ENCODE results near the gene ST6GALNAC3.
"Not testable (repeated sequence)": the region's sequence is repeated elsewhere in the genome, so short reads cannot be mapped to it uniquely, and the experiment has no call there.

ST6GALNAC3 gene

DNA sequence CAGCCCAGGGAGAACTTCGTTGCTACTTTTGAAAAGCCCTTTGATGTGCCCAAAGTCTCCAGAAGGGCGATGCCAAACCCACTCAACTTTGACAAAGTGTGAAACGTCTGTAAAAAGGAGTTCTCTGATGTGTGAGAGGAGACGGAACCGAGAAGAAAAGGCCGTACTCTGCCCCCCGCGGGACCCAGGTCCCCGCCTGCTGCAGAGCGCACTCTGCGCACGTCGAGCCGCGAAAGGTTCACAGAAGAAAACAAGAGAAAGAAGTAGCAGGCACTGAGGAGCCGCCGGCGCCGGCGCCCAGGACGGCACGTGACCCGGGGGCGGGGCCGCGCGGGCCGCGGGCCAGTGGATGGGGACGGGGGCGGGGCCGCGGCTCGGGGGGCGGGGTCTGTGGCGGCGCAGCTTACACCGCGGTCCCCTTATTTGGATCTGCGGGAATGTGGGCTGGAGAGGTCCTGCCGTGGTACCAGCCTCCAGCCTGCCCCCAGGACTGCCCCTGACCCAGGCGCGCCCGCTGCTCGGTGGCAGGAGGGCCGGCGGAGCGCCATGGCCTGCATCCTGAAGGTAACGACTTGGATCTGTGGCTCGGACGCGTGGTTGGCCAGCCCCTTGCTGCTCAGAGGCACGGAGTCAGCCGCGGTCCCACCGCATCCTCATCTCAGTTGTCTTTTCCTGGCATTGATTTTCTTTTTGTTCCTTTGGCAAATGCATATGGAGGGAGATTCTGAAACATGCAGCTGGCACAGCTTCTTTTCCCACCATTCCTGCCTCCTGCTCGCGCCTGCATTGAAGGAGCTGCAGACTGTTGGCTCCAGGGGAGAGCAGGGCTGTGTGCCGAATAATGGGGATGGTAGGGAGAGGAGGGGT is at the start of gene ST6GALNAC3:
Gene ST6GALNAC3, plus strand, starts transcription at position 426 of the 867 bp plus-strand sequence.
- in situ Hi-C loops (cut with HindIII; ENCODE audit: low pct_ligation_motif_present, low pct_unique_long_range_greater_than_20kb, low sequenced_read_pairs) = no loop called here
- DNase-seq = peak; percentile 74

DNA sequence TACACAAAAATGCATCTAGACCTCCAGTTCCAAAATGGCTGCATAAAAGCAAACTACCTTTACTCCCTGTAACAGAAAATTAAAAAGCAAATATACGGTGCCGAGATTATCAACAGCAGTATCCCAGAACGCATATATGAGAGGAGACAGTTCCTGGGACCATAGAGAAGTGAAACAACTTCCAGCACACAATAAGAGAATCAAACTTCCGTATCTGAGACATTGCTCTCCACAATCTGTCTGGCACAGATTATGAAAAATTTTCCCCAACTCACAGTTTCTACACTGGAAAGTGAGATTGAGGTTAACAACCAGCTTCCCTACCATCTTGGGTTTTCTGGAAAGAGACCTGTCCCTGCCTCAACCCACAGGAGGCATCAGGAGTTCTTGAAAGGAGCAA is 47.2 kb upstream of the ST6GALNAC3 start:
- in situ Hi-C loops (cut with HindIII; ENCODE audit: low pct_ligation_motif_present, low pct_unique_long_range_greater_than_20kb, low sequenced_read_pairs) = no loop called here
- no peak for DNase-seq

DNA sequence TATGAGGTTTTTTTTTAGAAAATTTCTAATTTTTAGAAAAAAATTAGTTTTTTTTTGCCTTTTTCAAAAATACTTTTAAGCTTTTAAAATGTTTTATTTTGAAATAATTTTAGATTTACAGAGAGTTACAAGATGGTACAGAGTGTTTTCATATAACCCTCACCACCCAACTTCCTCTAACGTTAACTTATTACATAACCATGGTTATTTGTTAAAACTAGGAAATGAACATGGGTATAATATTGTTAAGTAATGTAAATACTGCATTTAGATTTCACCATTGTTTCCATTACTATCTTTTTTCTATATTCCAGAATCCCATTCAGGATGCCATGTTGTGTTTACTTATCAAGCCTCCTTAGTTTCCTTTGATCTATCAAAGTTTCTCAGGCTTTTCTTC is 45.2 kb upstream of the ST6GALNAC3 start:
- in situ Hi-C loops (cut with HindIII; ENCODE audit: low pct_ligation_motif_present, low pct_unique_long_range_greater_than_20kb, low sequenced_read_pairs) = no loop called here
- no peak for DNase-seq

DNA sequence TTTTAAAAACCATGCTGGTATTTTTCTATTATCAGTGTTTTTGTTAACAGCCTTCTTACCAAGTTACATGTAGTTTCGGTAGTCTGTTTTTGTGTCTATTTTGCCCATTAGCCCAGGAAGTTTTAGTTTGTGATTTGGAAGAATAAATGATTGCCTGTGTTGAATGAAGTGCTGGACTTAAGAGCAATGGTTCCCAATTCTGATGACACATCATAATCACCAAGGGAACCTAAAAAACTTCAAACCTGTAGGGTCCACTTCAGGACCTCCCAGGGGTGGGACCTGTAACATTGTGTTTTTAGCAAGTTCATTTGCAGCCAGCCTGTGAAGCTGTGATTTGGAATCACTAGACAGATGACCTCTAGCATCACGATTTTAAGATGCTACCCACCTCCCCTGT is 43.0 kb upstream of the ST6GALNAC3 start:
- DNase-seq = no peak
- in situ Hi-C loops (cut with HindIII; ENCODE audit: low pct_ligation_motif_present, low pct_unique_long_range_greater_than_20kb, low sequenced_read_pairs) = no loop called here

DNA sequence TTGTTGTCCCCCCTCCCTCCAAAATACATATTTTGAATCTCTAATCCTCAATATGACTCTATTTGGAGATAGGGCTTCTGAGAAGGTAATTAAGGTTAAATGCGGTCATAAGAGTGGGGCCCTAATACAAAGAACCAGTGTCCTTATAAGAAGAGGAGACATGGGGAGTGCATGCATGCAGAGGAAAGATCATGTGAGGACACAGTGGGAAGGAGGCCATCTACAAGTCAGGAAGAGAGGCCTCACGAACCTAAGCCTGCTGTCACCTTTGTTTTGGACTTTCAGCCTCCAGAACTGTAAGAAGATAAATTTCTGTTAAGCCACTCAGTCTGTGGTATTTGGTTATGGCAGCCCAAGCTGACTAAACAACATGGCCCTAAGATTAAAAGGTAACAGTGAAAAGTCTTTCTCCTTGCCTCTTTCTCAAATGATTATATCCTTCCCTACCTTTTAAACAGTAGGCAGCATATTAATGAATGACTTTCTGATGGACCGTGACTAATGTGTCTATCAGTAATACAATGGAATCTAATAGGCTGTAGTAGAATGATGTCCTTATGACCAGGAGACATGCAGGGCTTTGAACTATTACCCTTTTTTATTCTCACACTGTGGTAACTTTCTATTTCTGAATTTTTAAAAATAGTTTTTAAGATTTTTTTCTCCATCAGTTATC is 40.6 kb upstream of the ST6GALNAC3 start:
- no peak for DNase-seq
- in situ Hi-C loops (cut with HindIII; ENCODE audit: low pct_ligation_motif_present, low pct_unique_long_range_greater_than_20kb, low sequenced_read_pairs) = no loop called here

DNA sequence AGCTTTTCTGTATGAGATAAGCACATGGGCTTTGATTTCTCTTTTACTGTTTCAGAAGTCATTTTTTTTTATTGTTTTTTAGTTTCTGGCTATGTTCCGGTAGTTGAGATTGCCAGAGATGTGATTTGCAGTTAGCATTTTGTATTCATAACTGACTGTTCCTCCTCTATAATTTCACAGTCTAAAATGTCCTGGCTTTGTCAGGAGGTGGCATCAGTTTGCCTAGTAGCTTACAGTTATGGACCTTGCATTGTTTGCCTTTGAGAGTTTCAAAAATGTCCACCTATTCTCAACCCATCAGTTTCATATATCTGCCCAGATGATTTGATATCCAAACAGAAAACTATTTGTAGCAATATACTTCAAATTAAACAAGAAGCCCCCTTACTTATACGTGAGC is 39.5 kb upstream of the ST6GALNAC3 start:
- DNase-seq = peak; percentile 18

DNA sequence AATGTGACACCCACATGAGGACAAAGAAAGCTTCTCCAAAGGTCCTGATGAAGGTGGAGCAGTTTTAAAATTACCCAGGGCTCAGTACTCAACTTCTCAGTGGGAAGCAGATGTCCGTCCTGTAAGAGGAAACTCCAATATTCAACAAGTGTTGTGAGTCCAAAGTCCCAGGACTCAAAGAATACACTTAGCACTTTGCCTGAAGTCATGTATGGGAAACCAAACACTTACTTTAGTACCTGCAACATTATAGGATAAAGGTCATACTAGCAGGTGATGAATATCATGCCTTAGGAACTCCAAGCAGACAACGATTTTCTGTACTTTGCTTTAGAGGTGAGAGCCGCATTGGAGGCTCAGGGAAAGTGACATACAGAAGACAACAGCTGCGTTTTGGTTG is 37.2 kb upstream of the ST6GALNAC3 start:
- DNase-seq = no peak
- in situ Hi-C loops (cut with HindIII; ENCODE audit: low pct_ligation_motif_present, low pct_unique_long_range_greater_than_20kb, low sequenced_read_pairs) = no loop called here

More for the DNA sequence above, 39.5 kb upstream of the ST6GALNAC3 start:
- in situ Hi-C loops (cut with HindIII; ENCODE audit: low pct_ligation_motif_present, low pct_unique_long_range_greater_than_20kb, low sequenced_read_pairs) = no loop called here

DNA sequence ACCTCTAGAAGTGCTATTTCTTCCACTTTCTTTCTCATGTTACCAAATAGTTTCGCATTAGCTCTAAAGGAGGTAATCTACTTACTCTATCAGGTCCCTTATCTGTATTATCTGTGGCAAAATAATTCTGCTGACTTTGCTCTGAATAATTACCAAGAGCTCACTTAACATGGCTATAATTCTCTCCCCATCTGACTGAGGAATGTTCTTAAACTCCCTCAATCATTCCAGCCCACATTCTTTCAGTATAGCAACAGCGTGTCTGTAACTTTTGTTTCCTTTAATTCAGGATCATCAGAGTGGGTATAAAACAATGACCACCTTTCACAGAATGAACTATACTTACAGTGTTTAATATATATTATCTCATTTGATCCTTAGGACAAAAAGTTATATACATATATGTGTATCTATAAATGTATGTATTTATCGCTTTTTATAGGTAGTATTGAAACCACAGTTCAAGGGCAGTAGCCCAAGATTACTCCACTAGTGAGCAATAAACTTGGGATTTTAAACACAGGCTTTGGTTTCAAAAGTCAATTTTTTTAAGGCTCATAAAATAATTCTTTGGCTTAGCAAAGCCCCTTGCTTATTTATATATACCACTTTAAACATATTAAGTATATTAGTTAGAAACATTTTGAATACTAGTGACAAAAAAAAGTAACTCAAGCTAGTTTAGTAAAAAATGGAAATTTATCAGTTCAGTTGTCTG is 36.1 kb upstream of the ST6GALNAC3 start:
- no peak for DNase-seq
- in situ Hi-C loops (cut with HindIII; ENCODE audit: low pct_ligation_motif_present, low pct_unique_long_range_greater_than_20kb, low sequenced_read_pairs) = no loop called here

DNA sequence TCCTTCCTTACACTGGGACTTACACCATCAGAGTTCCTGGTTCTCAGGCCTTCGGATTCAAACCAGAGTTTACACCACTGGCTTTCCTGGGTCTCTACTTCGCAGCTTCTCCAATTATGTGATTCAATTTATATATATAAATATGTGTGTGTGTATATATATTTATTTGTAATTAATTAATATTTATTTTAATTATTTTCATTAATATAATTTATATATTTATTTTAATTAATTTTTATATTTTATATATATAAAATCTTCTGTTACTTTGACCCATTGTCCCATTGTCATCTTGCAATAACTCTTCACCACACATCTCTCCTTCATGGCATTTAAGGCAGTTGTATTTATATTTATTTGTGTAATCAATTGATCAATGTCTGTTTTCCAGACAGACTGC is 28.4 kb upstream of the ST6GALNAC3 start:
- in situ Hi-C loops (cut with HindIII; ENCODE audit: low pct_ligation_motif_present, low pct_unique_long_range_greater_than_20kb, low sequenced_read_pairs) = no loop called here
- DNase-seq = no peak

DNA sequence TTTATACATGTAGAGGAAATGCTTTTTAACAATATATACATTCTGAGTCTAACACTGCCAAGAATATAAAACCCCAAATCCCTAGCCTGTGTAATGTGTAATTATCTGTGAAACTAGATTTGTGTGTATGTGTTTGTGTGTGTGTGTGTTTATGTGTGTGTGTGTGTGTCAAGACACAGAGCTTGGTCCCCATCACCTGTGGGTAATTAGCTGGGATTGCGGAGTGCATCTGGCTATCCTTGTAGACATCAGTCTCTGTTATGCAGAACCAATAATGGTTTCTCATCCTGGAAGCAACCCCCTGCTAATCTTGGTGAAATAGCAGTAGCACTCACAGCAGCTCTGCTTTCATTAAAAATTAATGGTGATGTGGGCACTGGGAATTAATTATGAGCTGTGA is 26.3 kb upstream of the ST6GALNAC3 start:
- no peak for DNase-seq
- in situ Hi-C loops (cut with HindIII; ENCODE audit: low pct_ligation_motif_present, low pct_unique_long_range_greater_than_20kb, low sequenced_read_pairs) = no loop called here

DNA sequence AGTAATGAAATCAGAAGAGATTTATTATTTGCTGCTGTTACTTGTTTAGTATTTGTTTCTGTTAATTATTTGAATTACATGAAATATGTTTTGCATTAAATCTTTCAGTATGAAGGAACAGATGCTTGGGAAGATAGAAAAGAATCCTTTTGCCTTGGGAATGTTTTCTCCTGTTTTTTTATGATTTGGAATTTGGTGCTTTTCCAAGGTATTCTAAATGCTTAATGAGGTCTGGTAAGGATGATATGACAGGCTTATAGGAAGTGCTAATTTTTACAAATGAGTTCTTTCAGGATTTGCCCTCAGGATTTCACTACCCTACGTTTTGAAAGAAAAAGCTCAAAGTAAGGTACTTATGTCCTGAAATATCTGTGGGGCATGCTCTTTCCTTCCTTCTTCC is 25.6 kb upstream of the ST6GALNAC3 start:
- in situ Hi-C loops (cut with HindIII; ENCODE audit: low pct_ligation_motif_present, low pct_unique_long_range_greater_than_20kb, low sequenced_read_pairs) = no loop called here
- no peak for DNase-seq

DNA sequence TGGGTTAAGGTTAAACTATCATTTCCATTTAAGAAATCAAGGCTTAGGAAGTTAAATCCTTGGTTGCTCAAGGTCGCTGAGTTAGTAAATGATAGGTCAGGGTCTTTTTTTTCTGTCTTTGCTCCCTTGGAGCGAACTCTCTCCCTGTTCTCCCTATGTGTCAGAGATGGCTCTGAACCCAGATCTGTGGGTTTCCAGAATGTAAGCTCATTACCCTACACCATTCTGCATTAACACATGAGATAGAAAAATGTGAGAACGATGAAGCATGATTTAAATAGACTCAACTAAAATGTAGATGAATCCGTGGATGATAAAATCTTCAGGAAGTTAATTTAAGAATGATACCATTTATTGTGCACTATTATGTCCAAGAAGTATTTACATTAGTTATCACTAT is 25.0 kb upstream of the ST6GALNAC3 start:
- in situ Hi-C loops (cut with HindIII; ENCODE audit: low pct_ligation_motif_present, low pct_unique_long_range_greater_than_20kb, low sequenced_read_pairs) = no loop called here
- DNase-seq = no peak

DNA sequence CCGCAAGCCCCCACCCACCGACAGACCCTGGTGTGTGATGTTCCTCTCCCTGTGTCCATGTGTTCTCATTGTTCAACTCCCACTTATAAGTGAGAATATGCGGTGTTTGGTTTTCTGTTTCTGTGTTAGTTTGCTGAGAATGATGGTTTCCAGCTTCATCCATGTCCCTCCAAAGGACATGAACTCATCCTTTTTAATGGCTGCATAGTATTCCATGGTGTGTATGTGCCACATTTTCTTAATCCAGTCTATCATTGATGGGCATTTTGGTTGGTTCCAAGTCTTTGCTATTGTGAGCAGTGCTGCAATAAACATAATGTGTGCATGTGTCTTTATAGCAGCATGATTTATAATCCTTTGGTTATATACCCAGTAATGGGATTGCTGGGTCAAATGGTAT is 24.5 kb upstream of the ST6GALNAC3 start:
- DNase-seq; in situ Hi-C loops (cut with HindIII; ENCODE audit: low pct_ligation_motif_present, low pct_unique_long_range_greater_than_20kb, low sequenced_read_pairs): not testable (repeated sequence)

DNA sequence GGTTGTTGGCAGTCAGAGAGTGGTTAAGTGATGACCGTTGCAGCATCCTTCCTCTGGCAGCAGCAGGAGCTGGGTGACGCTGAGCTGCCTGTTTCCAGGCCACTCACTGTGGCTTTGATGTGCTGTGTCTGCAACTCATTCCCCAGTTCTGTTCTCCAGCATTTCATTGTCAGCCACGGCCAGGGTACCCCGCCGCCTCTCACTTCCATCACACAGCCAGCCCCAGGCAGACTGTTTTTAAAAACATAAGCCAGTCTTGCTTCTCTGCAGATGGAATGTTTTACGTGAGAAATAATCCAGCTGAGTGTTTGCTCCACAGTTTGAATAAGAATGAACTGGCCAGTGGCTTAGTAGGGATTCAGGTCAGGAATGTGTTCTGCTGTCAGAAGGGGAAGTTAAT is 21.5 kb upstream of the ST6GALNAC3 start:
- in situ Hi-C loops (cut with HindIII; ENCODE audit: low pct_ligation_motif_present, low pct_unique_long_range_greater_than_20kb, low sequenced_read_pairs) = no loop called here
- DNase-seq = no peak

DNA sequence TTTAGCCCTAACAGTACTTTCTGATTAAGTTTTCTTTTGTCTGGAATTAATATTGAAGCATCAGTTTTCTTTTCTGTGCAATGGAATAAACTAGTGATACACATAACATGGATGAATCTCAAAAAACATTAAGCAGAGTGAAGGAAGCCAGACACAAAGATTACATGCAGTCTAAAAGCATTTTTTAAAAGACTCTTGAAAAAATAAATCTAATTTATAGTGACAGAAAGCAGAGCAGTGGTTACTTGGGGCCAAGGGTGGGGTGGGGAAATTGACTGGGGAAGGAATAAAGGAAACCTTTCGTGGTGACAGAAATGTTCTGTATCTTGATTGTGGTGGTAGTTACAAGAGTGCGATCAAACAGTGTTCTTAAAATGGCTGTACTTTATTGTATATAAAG is 20.2 kb upstream of the ST6GALNAC3 start:
- in situ Hi-C loops (cut with HindIII; ENCODE audit: low pct_ligation_motif_present, low pct_unique_long_range_greater_than_20kb, low sequenced_read_pairs) = no loop called here
- DNase-seq = no peak

DNA sequence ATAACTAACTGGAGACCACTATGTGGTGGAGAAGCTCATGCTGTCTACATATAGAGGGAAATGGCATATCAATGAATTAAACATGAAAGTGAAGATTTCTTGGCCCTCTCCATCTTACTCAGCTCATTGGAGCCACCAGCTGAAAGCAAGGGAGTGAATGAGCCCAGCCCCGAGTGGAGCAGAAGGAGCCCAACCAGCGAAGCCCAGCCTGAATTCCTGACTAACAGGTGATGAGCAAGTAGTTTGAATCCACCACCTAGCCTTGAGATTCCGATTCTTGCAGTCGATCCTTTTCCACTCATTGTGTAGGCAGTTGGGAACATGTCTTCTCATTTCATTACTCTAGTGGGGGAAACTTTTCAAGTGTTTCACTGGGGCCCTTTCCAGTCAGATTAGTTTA is 18.6 kb upstream of the ST6GALNAC3 start:
- in situ Hi-C loops (cut with HindIII; ENCODE audit: low pct_ligation_motif_present, low pct_unique_long_range_greater_than_20kb, low sequenced_read_pairs) = no loop called here
- DNase-seq = no peak

DNA sequence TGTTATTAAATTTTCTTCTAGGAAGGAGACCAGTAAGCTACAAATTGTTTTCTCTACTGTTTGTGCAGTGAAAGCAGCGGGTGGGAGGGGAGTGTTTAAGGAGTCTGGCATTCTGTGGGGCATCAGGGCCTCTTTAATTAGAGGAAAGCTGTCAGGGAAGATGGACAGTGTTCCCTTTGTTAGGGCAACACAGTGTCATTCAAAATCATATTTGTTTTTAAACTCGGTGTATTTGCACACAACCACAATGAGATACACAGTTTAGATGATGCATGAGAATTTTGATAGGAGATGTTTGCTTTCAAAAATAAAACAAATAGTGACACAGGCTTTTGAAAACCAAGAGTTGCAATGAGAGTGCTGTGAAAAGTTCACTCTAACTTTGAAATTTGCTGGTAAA is 15.1 kb upstream of the ST6GALNAC3 start:
- no peak for DNase-seq

DNA sequence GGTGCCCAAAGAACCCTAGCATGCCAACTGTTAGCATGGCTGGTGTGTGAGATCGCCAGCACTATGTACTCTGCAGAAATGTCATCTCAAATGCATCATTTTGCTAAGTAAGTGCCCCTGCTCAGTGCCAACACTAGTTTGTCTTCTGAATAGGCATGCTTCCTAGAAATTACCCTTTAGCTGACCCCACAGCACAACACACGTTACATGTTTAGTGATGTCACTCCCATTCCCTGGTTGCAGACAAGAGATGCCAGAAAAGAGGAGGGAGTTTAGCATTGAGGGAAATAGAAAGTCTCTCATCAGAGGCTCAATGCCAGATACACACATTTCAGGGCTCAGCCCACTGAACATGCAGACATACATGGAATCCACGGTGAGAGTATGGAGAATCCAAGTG is 9.3 kb upstream of the ST6GALNAC3 start:
- DNase-seq = no peak
- in situ Hi-C loops (cut with HindIII; ENCODE audit: low pct_ligation_motif_present, low pct_unique_long_range_greater_than_20kb, low sequenced_read_pairs) = no loop called here

More for the DNA sequence above, 15.1 kb upstream of the ST6GALNAC3 start:
- in situ Hi-C loops (cut with HindIII; ENCODE audit: low pct_ligation_motif_present, low pct_unique_long_range_greater_than_20kb, low sequenced_read_pairs) = no loop called here

DNA sequence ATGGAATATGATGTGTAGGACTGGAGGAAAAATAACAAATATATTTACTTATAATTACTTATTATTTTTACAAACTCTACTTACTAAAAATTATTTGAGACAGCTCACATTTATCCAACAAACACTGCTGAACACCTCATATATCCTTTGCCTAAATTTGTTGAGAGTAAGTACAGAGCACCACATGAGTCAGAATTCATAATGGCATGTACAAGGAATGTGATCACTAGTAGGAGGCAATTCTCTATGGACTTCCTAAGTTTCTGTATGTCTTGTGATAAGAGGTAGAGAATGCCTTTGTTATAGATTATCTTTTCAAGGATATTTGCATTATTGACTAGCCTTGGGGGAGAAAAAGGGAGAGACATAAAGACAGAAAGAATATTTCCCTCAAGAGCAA is 8.2 kb upstream of the ST6GALNAC3 start:
- in situ Hi-C loops (cut with HindIII; ENCODE audit: low pct_ligation_motif_present, low pct_unique_long_range_greater_than_20kb, low sequenced_read_pairs) = no loop called here
- DNase-seq = peak; percentile 10

Measured in ACHN (cell line).